Measurements from ENCODE around the gene SPRING1.

SPRING1 gene

GRCh38 chr12:116774020-116774419 is 36.2 kb upstream of the SPRING1 start:
- H3K4me3 ChIP-seq, result no peak overlapping the region
- no peak for DNase-seq (ENCODE audit: low spot score)
- no peak for TF ChIP-seq CTCF (IDR thresholded peaks at IDR 0.05)
- no peak overlapping the region for H3K27ac ChIP-seq

- no peak overlapping the region for H3K27ac ChIP-seq
- peak; percentile 9 for DNase-seq (ENCODE audit: low spot score)
- TF ChIP-seq CTCF (IDR thresholded peaks at IDR 0.05), result no peak
- H3K4me3 ChIP-seq, result no peak overlapping the region
These were observed 35.4 kb upstream of the SPRING1 start for GRCh38 chr12:116773276-116773731.

- DNase-seq (ENCODE audit: low spot score), result peak; percentile 14
- Histone ChIP-seq H3K27ac (no peak overlapping the region), H3K4me3 (no peak overlapping the region)
- TF ChIP-seq CTCF (IDR thresholded peaks at IDR 0.05), result no peak
These were observed 33.8 kb upstream of the SPRING1 start for GRCh38 chr12:116771651-116772050.

GRCh38 chr12:116766746-116767145 is 28.9 kb upstream of the SPRING1 start:
- no peak overlapping the region for H3K27ac ChIP-seq
- no peak for TF ChIP-seq CTCF (IDR thresholded peaks at IDR 0.05)
- DNase-seq (ENCODE audit: low spot score), result peak; percentile 28
- H3K4me3 ChIP-seq, result no peak overlapping the region

GRCh38 chr12:116766285-116766684 is 28.4 kb upstream of the SPRING1 start:
- Histone ChIP-seq H3K27ac (no peak overlapping the region), H3K4me3 (no peak overlapping the region)
- TF ChIP-seq CTCF (IDR thresholded peaks at IDR 0.05), result no peak
- DNase-seq (ENCODE audit: low spot score), result peak; percentile 22

GRCh38 chr12:116765271-116765670 is 27.4 kb upstream of the SPRING1 start:
- Histone ChIP-seq H3K4me3 (no peak overlapping the region), H3K27ac (no peak overlapping the region)
- no peak for TF ChIP-seq CTCF (IDR thresholded peaks at IDR 0.05)
- DNase-seq (ENCODE audit: low spot score), result peak; percentile 4

- Histone ChIP-seq H3K4me3 (no peak overlapping the region), H3K27ac (no peak overlapping the region)
- no peak for TF ChIP-seq CTCF (IDR thresholded peaks at IDR 0.05)
- DNase-seq (ENCODE audit: low spot score), result peak; percentile 17
These were observed 23.6 kb upstream of the SPRING1 start for GRCh38 chr12:116761499-116761898.
